HG03139 (cell line): ENCODE measurements around the gene PLCL2.
A peak's percentile ranks its signal among the peaks of the same experiment; 100 is the strongest.

Source experiments
- ATAC-seq: cut with Tn5 transposase; IDR thresholded peaks from one replicate; pipeline ENCODE4 v1.9.1; 2021; ENCODE audit not compliant: unreplicated experiment

The PLCL2 gene

DNA sequence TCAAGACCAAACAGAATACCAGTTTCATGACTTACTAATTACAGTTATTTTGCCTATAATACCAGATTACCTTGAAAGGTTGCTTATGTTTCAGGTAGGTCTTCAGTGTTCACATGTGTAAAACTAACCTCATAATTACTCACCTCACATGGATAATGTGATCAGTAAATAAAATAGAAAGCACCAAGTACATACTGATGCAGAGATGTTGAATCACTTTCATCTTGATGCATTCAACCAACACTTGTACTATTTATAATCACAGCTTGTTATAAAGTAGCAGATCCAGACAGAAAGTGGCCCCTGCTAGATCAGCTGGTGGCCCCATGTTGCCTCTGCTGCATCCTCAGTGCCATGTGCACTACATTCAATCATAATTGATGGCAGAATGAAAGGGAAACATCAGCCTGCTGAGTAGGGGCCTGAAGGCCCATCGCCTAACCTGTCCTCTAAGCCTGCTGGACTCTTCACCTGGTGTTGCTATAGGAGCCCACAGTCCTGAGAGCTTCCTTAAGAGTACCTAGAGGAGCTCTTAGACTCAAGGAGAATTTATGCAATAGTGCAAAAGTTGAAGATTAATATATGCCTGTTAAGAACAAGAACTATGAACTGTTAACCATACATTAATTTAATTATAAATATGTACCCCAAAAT is 154.3 kb downstream of the PLCL2 start:
- no peak for ATAC-seq

GRCh38 chr3:17039594-17039993 is 154.8 kb downstream of the PLCL2 start:
- ATAC-seq, result no peak

GRCh38 chr3:17040322-17040989 is 155.7 kb downstream of the PLCL2 start:
- no peak for ATAC-seq

- no peak for ATAC-seq
Measured at GRCh38 chr3:17040990-17041377, 156.2 kb downstream of the PLCL2 start.

DNA sequence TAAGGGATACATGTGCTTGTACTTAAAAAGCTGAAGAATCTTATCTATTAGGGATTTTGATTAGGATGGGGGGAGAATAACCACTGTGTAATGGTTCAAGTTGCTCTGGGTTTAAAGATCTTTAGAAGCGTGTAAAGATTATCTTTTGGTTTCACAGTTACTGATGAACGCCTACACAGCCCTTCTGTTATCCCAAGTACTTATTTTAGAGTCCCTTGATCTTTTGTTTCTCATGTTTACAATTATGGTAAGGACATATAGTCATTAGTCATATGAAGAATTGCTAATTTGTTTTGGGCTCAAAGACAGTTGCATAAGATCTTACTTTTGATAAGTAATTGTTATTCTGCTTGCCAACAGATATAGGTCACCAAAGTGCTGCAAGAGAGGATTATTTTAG is 160.1 kb downstream of the PLCL2 start:
- ATAC-seq, result no peak

- ATAC-seq, result no peak
Measured at GRCh38 chr3:17045705-17046104, 160.9 kb downstream of the PLCL2 start.

DNA sequence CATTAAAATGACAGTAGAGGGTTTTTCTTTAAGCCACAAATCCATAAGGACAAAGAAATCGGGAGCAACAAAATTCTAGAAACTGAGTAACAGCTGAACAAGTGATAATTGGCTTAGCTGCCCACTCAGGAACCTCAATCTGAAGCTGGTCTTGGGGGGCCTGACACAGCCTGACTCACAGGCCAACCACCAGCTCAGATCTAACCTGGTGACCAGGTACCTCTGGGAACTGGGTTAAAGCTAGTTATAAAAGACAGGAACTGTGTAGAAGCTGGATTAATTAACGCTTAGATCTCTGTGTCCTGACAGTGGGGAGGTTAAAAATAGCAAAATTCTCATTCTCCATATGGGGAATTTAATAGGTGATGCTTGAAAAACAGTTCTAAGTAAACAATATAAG is 161.9 kb downstream of the PLCL2 start:
- ATAC-seq, result no peak

DNA sequence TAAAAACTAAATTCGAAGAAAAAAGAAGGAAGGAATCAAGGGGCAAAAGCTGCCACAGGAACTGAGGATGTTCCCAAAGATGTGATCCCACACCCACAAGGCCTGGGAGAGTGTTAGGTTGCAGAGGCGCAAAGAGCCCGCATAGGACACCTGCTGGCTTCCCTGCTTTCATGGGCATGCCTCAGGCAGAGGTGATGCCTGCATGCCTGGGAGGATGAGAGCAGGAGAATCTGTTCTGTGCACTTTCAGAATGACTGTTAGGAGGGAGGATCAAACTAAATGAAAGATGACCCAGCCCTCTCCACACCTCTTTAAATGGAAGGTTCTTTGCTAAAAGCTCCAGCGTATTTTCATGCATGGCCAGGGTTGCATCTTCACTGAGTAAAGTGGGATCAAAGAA is 162.4 kb downstream of the PLCL2 start:
- ATAC-seq, result no peak

DNA sequence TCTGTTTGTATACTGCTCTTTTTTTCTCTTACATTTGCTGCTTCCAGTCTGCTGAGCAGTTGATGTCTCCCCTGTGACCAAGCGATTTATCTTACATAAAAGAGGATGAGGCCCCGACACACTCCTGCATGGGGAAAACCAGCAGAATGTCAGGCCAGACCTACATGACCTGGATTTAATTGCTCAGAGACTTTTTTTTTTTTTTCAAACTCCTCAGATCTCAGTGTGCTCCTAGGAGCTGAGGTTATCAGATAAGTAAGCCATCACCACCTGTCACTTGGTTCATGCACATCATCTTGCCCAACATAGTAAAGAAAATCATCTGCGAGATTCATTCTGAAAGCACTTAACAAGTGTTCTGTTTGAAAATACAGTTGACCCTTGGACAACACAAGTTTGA is 163.1 kb downstream of the PLCL2 start:
- ATAC-seq, result no peak

- ATAC-seq, result no peak
Measured at GRCh38 chr3:17050071-17050470, 165.3 kb downstream of the PLCL2 start.

DNA sequence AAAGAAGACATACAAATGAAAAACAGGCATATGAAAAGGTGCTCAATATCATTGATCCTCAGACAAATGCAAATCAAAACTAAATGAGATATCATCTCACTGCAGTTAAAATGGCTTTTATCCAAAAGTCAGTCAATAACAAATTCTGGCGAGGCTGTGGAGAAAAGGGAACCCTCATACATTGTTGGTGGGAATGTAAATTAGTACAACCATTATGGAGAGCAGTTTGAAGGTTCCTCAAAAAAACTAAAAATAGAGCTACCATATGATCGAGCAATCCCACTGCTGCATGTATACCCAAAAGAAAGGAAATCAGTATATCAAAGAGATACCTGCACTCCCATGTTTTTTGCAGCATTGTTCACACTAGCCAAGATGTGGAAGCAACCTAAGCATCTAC is 165.8 kb downstream of the PLCL2 start:
- no peak for ATAC-seq

DNA sequence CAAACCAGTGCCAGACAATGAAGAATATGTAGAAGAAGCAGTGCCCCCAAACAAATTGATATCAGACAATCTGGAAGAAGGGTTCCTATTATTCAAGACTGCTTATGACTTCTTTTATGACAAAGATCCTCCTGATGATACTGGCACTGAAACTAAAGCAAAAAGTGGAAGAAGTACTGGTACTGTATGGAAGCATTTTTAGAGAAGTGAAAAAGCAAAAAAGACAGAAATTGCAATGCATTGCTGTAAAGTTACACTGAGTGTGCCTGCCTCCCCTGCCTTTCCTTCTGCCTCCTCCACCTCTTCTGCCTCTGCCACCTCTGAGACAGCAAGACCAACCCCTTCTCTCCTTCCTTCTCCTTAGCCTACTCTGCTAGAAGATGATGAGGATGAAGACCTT is 167.6 kb downstream of the PLCL2 start:
- no peak for ATAC-seq

DNA sequence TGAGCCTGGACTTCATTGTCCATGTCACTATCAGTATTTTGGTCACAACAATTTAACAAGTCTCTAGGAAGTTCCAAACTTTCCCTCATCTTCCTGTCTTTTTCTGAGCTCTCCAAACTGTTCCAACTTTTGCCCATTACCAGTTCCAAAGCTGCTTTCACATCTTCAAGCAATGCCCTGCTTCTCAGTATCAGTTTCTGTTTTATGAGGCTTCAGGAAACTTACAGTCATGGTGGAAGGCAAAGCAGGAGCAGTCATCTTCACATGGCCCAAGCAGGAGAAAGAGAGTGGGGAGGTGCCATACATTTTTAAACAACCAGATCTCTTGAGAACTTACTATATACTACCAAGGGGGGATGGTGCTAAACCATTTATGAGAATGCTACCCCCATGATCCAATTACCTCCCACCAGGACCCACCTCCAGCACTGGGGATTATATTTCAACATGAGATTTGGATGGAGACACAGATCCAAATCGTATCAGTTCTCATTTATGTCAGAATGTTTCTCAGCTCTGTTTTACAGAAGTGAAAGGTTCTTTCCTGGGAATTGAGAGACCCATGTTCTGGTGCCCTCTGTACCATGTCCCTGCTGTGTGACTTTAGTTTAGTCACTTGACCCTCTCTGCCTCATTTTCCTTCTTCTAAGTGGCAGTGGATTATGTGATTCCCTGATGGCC is 169.7 kb downstream of the PLCL2 start:
- ATAC-seq, result no peak

DNA sequence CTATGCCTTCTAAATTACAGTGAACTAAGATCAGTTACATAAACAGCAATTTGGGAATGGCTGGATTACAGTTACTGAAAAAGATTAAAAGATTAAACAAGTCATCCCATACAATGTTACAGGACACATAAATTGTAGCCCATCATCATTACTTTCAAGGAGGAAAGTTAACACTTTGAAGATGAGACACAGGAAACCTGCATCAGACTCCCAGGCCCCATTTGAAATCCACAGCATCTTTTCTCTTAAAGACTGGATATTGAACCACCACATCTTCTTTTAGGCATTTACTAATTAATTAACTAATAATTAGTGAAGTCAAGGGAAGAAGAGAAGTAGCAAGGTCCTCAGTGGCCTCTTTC is 170.2 kb downstream of the PLCL2 start:
- no peak for ATAC-seq

- ATAC-seq, result peak; percentile 63
Measured at GRCh38 chr3:17055374-17056276, 170.9 kb downstream of the PLCL2 start.

DNA sequence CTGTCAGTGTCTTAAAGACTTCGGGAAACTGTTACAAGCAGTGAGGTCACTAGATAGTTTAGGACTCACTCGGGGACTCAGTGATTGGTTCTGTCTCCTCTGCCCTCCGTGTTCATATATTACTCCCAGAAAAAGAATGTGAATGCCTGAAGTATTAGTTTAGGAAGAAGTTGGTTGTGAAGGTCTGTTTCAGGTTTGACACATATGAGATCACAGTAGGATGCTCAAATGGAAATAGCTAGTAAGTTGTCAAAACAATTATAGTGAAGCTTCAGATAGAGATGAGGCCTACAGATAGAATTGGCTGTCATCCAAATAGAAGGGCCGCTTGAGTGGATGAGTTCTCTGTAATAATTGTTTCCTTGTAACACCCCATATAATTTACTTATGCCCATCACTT is 172.6 kb downstream of the PLCL2 start:
- no peak for ATAC-seq

GRCh38 chr3:17059989-17060550 is 175.3 kb downstream of the PLCL2 start:
- ATAC-seq, result no peak

DNA sequence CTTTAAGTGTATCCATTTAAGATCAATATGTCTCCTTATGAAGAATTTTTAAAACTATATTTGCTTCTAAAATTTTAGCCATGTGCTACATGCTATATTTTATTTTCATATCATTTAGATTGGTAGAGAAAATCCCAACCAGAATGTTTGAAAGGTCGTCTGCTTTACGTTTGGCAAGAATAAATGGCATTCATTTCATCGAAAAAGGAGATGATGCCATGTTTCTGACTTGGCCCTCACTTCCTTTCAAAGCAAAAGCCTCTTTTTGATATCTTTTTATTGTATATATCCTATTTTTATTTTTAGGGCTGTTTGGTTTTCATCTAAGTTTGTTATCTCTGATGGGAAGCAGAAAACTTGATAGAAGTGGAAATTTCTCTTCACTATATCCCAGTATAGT is 176.2 kb downstream of the PLCL2 start:
- no peak for ATAC-seq

GRCh38 chr3:17062736-17063135 is 178.0 kb downstream of the PLCL2 start:
- no peak for ATAC-seq

- no peak for ATAC-seq
Measured at GRCh38 chr3:17063596-17063995, 178.8 kb downstream of the PLCL2 start.

GRCh38 chr3:17065315-17065714 is 180.6 kb downstream of the PLCL2 start:
- no peak for ATAC-seq
